DOHH2 (cell line): ENCODE results near the gene TBC1D25.

ENCODE experiments used
- H3F3A ChIP-seq: fragments of 200-600 bp; sonication (generic), shearing (Covaris generic); 2 replicates; pipeline ENCODE4 v1.6.0; 2016; ENCODE audit warnings: antibody characterized with exemption, mild to moderate bottlenecking; ENCODE audit not compliant: control insufficient read depth, insufficient read depth
- H3K27ac ChIP-seq: fragments of 200-600 bp; sonication (generic); 2 replicates; pipeline ENCODE4 v1.5.1; 2014; ENCODE audit warnings: low read depth, mild to moderate bottlenecking, low read length, moderate library complexity
- H3K27me3 ChIP-seq: fragments of 200-600 bp; sonication (generic); 2 replicates; pipeline ENCODE4 v1.6.1; 2014; ENCODE audit warnings: mild to moderate bottlenecking, low read length, mixed read lengths; ENCODE audit not compliant: control insufficient read depth
- H3K36me3 ChIP-seq: fragments of 200-600 bp; sonication (generic); 2 replicates; pipeline ENCODE4 v1.6.1; 2014; ENCODE audit warnings: mild to moderate bottlenecking, low read length, moderate library complexity, mixed read lengths; ENCODE audit not compliant: control insufficient read depth
- H3K4me1 ChIP-seq: fragments of 200-600 bp; sonication (generic); 2 replicates; pipeline ENCODE4 v1.6.1; 2014; ENCODE audit warnings: mild to moderate bottlenecking, low read length, mixed read lengths; ENCODE audit not compliant: control insufficient read depth
- H3K4me2 ChIP-seq: fragments of 200-600 bp; sonication (generic); 2 replicates; pipeline ENCODE4 v1.6.0; 2014; ENCODE audit warnings: mild to moderate bottlenecking, low read length, moderate library complexity
- H3K4me3 ChIP-seq: fragments of 200-600 bp; sonication (generic); 2 replicates; pipeline ENCODE4 v1.5.1; 2014; ENCODE audit warnings: mild to moderate bottlenecking, low read length, mixed read lengths
- H3K79me2 ChIP-seq: fragments of 200-600 bp; sonication (generic); 2 replicates; pipeline ENCODE4 v1.6.1; 2014; ENCODE audit warnings: mild to moderate bottlenecking, low read length, mixed read lengths; ENCODE audit not compliant: control insufficient read depth
- H3K9me2 ChIP-seq: fragments of 200-600 bp; sonication (generic); replicated peaks from 2 replicates; pipeline ENCODE4 v1.6.1; 2014; ENCODE audit warnings: mild to moderate bottlenecking, low read length, mixed read lengths; ENCODE audit not compliant: control insufficient read depth
- H3K9me3 ChIP-seq: fragments of 200-600 bp; sonication (generic); 2 replicates; pipeline ENCODE4 v1.6.1; 2014; ENCODE audit warnings: antibody characterized with exemption, low read length, mixed read lengths; ENCODE audit not compliant: control insufficient read depth, insufficient read depth
- H4K20me1 ChIP-seq: fragments of 200-600 bp; sonication (generic); 2 replicates; pipeline ENCODE4 v1.6.0; 2014; ENCODE audit warnings: low read depth, mild to moderate bottlenecking, antibody characterized with exemption, low read length, moderate library complexity; ENCODE audit not compliant: control insufficient read depth, insufficient read depth
- EZH2phosphoT487 ChIP-seq: fragments of 200-600 bp; sonication (generic); IDR thresholded peaks from 2 replicates; pipeline ENCODE4 v1.6.1; 2017; ENCODE audit warnings: borderline replicate concordance, mild to moderate bottlenecking, antibody characterized with exemption, low read length, moderate library complexity, mixed read lengths
- TF ChIP-seq, protein P1 (sequence below): fragments of 200-600 bp; sonication (generic); IDR thresholded peaks from one replicate; pipeline ENCODE4 v1.5.1; 2014; ENCODE audit warnings: antibody characterized with exemption, mild to moderate bottlenecking, low read depth, low read length; ENCODE audit not compliant: poor library complexity, severe bottlenecking

TBC1D25 gene

DNA sequence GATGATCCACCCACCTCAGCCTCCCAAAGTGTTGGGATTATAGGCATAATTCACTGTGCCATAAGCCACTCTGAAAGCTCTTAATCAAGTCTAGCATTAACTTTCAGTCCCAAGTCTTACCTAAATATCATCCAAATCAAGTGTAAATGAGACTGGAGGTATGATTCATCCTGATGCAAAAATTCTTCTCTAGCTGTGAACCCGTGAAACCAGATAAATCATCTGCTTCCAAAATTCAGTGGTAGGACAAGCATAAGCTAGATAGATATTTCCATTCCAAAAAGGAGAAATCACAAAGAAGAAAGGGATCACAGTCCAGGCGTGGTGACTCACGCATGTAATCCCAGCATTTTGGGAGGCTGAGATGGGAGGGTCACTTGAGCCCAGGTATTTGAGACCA lies 8.8 kb upstream of the TBC1D25 start:
- peaks cover 30% of the 10 kb centered on the region for H3K36me3 ChIP-seq
- H3F3A ChIP-seq = no peaks in the 10 kb centered on the region
- no peak overlapping the region for H3K4me2 ChIP-seq
- H3K4me1 ChIP-seq = no peaks in the 10 kb centered on the region
- H3K79me2 ChIP-seq = no peaks in the 10 kb centered on the region
- H3K9me3 ChIP-seq = no peaks in the 10 kb centered on the region
- no peak for TF ChIP-seq EZH2phosphoT487
- TF ChIP-seq, protein P1, sequence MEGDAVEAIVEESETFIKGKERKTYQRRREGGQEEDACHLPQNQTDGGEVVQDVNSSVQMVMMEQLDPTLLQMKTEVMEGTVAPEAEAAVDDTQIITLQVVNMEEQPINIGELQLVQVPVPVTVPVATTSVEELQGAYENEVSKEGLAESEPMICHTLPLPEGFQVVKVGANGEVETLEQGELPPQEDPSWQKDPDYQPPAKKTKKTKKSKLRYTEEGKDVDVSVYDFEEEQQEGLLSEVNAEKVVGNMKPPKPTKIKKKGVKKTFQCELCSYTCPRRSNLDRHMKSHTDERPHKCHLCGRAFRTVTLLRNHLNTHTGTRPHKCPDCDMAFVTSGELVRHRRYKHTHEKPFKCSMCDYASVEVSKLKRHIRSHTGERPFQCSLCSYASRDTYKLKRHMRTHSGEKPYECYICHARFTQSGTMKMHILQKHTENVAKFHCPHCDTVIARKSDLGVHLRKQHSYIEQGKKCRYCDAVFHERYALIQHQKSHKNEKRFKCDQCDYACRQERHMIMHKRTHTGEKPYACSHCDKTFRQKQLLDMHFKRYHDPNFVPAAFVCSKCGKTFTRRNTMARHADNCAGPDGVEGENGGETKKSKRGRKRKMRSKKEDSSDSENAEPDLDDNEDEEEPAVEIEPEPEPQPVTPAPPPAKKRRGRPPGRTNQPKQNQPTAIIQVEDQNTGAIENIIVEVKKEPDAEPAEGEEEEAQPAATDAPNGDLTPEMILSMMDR = no peak
- H3K9me2 ChIP-seq = no peaks in the 10 kb centered on the region
- H3K27ac ChIP-seq = no peak overlapping the region
- no peak overlapping the region for H3K4me3 ChIP-seq
- H3K27me3 ChIP-seq = no peaks in the 10 kb centered on the region
- no peaks in the 10 kb centered on the region for H4K20me1 ChIP-seq

DNA sequence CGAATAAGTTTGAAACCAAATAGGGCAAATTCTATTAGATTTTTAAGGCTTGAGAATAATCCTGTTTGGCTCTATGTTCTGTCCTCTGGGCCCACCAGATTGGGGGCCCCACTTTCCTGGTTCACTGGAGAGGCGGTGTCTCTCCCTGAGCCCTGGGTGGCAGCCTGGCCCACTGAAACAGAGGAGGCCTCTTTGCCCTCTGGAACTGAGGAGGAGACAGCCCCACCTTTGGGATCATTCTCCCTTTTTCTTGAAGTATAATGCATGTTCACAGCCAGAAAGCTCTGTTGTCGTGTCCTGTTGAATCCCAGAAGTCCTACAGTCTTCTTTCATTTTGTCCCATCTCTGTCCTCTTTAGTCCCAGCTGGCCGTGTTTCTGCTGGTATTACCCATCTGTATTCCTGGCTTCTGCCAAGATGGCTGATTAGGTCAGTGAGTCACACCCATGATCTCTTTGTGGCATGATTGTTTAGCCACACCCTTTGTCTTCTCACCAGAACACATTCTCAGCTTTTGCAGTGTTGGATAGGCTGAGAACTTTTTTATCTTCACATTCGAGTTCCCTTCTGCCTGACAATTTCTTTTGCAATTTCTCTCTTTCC lies 8.1 kb upstream of the TBC1D25 start:
- H3K27me3 ChIP-seq = no peaks in the 10 kb centered on the region
- no peaks in the 10 kb centered on the region for H3F3A ChIP-seq
- TF ChIP-seq, protein P1 = no peak
- no peak for TF ChIP-seq EZH2phosphoT487

DNA sequence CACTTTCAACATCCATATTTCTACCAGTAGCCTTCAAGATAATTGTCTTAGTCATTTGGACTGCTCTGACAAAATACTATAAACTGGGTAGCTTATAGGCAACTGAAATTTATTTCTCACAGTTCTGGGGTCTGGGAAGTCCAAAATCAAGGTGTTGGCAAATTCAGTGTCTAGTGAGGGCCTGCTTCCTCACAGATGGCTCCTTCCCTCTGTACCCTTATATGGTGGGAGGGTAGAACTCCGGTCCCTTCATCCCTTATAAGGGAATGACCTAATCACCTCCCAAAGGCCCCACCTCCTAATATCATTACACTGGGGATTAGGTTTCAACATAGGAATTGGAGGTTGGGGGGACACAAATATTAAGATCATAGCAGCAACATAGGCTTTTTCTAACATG lies 7.4 kb upstream of the TBC1D25 start:
- H3K27me3 ChIP-seq = no peaks in the 10 kb centered on the region
- H3F3A ChIP-seq = no peaks in the 10 kb centered on the region
- H3K4me3 ChIP-seq = no peak overlapping the region
- peaks cover 18% of the 10 kb centered on the region for H3K36me3 ChIP-seq
- H3K79me2 ChIP-seq = no peaks in the 10 kb centered on the region
- no peaks in the 10 kb centered on the region for H4K20me1 ChIP-seq
- TF ChIP-seq EZH2phosphoT487 = no peak
- TF ChIP-seq, protein P1 = no peak
- no peak overlapping the region for H3K27ac ChIP-seq
- H3K4me1 ChIP-seq = no peaks in the 10 kb centered on the region
- H3K4me2 ChIP-seq = no peak overlapping the region
- no peaks in the 10 kb centered on the region for H3K9me3 ChIP-seq
- no peaks in the 10 kb centered on the region for H3K9me2 ChIP-seq

More for the DNA sequence above, 8.1 kb upstream of the TBC1D25 start:
- Histone ChIP-seq H3K9me3 (no peaks in the 10 kb centered on the region), H3K4me2 (no peak overlapping the region), H3K79me2 (no peaks in the 10 kb centered on the region), H3K4me3 (no peak overlapping the region), H3K9me2 (no peaks in the 10 kb centered on the region), H3K36me3 (peaks cover 25% of the 10 kb centered on the region), H4K20me1 (no peaks in the 10 kb centered on the region), H3K4me1 (no peaks in the 10 kb centered on the region), H3K27ac (no peak overlapping the region)
